Ammon's horn (tissue), 1 donor: Measurements from ENCODE around the gene BRD2.
A peak's percentile ranks its signal among the peaks of the same experiment; 100 is the strongest.

ENCODE experiments used
- DNase-seq: peaks from one replicate; pipeline ENCODE4 v3.0.0-alpha.2; 2016; ENCODE audit warnings: low spot score

BRD2 gene

DNA sequence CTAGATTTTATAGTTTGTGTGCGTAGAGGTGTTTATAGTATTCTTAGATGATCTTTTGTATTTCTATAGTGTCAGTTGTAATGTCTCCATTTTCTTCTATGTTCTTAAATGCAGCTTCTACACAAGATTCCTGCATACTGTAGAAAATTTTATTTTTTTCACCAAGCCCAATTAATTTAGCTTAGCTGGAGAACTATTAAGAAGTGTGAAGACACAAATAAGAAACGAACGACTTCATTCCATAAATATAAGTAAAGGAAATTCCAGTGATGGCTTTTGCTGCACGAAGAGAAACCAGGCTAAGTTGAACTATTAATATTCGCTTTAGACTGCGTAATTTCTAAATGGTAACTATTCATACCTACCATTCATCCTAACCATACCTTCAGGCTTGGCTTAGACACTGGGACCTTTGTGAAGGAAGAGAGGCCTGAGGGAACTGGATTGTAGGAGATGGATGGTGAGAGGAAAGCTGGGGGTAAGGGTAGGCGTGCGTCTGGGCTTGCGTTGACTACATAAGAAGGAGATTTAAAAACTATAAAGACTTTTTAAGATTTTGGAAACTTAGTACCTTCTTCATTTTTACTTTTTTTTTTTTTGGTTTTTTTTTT is 25.1 kb downstream of the BRD2 start:
- DNase-seq: no peak

GRCh38 chr6:32995448-32995847 is 27.1 kb downstream of the BRD2 start:
- DNase-seq: no peak

- DNase-seq: no peak
Observed at GRCh38 chr6:33000055-33000454, 31.7 kb downstream of the BRD2 start.

- no peak for DNase-seq
Observed at GRCh38 chr6:33001685-33002084, 33.3 kb downstream of the BRD2 start.

GRCh38 chr6:33004940-33005339 is 36.5 kb downstream of the BRD2 start:
- no peak for DNase-seq

- no peak for DNase-seq
Observed at GRCh38 chr6:33007831-33008400, 39.5 kb downstream of the BRD2 start.

DNA sequence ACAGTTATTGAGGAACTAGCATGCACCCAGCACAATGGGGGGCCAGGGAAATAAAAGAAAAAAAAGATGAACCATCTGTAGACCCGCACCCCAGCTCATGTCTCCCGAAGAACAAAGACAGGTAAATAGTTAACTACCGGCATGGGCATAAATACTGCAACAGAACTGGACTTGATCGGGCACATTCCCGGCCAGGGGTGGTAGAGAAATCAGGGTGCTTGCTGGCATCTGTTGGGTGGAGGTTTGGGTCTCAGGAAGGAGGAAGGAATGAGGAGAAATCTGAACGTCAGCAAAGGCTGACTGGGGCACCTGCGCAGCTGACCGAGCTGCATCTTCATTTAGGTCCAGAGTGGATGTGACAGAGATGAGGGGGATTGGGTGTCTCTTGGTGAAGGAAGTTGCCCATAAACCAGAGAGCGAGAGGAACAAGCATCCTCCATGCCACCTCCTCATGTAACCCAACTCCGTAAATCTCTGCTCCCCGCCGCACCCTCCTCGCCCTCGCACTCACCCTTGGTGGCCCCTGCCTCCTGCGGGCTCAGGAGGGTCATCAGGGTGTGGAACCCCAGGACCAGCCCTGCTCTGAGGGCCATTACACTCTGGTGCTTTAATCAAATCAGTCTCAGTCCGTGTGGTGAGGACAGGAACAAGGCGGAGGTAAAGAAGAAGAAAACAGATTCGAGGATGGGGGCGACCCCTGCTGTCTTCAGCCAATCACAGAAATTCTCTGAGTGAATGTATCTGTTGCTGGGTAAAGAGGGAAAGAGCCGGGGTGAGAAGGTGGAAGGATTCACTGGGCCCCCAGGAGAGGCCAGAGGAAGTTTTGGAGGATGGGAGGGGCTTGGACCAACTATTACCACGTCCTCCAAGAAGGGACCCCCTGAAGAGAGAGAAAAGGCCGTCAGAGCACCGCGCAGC is 40.8 kb downstream of the BRD2 start, which contains the start of gene HLA-DOA:
TSS of gene HLA-DOA (minus strand) at position 648 of the 918 bp plus-strand sequence.
- peak; percentile 65 for DNase-seq

DNA sequence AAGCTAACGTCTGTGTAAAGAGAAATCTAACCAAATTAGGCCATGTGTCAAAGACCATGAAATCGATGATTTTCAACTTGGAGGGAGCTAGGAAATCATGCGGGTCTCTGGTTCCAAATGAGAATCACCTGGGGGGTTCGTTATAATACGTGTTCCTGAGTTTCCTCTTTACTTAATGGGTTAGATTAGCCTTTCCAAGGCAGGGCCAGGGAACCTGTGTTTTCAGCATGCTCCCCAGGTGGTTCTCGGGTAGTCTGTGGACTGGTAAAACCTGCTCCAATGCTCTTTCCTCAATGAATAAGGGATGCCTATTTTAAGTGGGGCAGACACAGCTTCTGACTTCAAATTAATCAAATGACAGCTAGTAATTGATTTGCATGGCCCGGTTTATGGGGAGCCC is 42.0 kb downstream of the BRD2 start:
- no peak for DNase-seq

GRCh38 chr6:33013608-33014007 is 45.2 kb downstream of the BRD2 start:
- DNase-seq: no peak

DNA sequence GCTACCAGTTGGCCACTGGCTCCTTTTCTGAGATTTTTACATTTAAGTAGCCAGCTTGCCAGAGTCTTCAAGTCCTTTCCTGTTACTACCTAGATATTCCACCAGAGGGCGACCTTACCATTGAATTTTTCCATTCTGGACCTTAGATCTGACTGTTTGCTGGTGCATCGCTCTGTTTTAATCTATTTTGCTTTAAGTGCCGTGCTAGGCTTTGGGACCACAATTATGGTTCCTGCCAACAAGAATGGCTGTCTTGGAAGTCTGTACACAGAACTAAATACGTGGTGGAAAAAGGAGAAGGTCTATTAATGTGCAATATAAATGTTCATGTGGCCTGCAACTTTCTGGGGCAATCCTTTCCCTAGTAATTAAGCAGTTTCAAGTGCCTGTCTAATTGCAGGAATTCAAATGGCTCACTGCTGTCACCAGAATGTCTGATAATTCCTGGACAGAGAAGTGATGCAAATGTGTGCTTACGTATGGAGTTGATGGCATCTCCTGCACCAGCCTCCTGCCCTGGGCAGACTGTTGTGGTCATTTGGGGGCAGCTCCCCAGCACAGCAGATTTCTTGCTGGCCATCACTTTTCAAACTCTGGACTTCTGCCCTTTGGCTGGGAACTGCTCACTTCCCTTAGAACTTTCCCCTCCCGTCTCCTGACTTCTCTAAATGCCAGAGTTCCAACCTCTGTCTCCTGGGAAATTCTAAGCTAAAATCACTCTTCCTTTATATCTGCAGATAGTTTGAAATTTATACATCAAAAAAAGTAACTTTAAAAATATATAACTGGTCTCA is 46.6 kb downstream of the BRD2 start:
- peak; percentile 89 for DNase-seq

DNA sequence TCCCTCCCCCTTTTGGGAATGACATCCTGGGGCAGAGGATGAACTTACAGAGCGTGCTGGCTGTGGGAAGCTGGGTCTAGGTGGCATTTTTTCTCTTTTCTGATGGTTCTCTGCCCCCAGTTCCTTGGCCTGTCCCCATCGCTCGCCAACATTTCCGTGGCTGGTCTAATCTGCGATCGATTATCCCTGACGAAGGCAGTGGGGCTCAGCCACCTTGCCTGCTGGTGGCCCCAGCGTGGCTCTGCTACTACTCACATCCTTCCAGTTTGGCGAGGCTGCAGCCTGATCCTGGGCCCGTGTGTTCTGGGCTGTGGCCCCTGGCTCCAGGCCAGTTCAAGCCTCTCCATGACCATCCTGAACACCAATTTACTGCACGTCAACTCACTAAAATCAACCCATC is 47.4 kb downstream of the BRD2 start:
- no peak for DNase-seq

- no peak for DNase-seq
Observed at GRCh38 chr6:33017018-33017417, 48.6 kb downstream of the BRD2 start.

- DNase-seq: no peak
Observed at GRCh38 chr6:33017694-33018353, 49.4 kb downstream of the BRD2 start.

DNA sequence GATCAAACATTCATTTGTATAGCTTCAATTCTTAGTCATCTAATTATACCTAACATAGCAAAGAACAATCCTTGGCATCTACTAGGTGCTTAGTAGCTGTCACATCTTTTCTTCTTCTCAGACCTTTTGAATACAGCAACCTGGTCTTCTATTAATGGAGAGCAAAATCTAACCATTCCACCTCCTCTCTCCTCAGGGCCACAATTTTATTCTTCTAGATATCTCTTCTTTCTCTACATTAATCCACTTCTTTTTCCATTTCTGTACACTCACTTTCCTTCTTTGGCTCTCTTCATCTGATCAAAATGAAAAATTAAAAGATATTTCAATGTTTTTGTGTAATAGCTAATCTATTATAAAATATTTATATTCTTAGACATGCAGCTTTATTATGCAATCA is 50.0 kb downstream of the BRD2 start:
- no peak for DNase-seq

GRCh38 chr6:33018904-33019303 is 50.5 kb downstream of the BRD2 start:
- peak; percentile 84 for DNase-seq

DNA sequence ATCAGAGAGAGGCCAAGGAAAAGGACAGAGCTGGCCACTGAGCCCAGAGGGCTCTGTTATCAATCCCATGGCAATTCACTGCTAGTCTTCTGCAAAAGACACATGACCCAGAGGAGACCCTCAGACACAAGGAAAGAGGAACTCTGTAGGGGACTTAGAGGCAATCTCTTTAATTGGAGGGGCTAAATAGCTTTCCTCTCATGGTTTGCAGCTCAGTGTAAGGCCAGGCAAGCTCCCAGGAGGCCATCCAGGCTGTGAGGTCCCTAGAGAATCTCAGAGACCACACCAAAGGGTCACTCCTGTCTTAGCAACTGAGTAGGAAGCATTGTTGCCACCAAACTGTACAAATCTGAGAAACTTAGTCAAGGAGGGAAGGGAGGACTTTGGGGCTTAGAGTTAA is 51.0 kb downstream of the BRD2 start:
- DNase-seq: no peak

- no peak for DNase-seq
Observed at GRCh38 chr6:33021917-33022316, 53.5 kb downstream of the BRD2 start.

DNA sequence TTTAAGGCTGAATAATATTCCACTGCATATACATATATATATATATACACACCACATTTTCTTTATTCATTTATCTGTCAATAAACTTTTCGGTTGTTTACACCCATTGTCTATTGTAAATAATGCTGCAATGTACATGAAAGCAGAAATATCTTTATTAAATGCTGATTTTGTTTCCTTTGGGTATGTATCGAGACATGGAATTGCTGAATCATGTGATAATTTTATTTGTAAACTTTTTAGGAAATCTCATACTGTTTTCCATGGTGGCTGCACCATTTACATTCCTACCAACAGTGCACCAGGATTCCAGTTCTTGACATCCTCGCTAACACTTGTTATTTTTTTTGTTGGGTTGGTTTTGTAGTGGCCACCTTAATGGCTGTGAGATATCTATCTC is 55.1 kb downstream of the BRD2 start:
- no peak for DNase-seq

- no peak for DNase-seq
Observed at GRCh38 chr6:33024521-33024920, 56.1 kb downstream of the BRD2 start.

DNA sequence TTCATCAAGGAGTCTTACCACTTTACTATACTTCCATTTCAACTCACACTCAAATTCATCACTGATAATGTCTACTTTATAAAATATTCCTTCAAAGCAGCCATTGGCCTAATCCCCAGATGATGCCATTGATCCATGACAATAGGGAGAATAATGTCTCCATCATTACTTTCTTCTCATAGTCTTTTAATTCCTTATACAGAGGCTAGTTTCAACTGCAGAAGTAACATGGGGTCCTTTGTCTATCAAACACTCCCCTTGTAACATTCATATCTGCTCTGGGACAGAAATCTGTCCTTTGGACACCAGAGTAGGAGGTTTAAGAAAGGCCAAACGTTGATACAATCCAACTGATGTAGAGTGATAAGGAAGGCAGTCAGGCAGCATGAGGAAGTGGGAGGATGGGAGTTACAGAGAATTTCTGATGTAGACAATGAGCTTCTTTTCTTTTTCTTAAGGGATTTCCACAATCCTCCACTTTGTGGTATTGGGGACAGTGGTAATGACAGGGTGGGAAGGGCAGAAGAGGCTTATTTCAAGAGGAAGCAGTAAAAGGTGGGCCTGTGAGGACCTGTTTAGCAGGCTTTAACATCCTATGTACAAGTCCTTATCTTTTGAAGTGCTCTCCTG is 59.9 kb downstream of the BRD2 start:
- no peak for DNase-seq
